Transverse colon (tissue), 4 donors: ENCODE measurements around the gene TRPM2.

Source experiments
- EP300 ChIP-seq: sonication (generic); formaldehyde crosslinking; IDR thresholded peaks from one replicate; pipeline ENCODE4 v1.6.1; 2017; ENCODE audit warnings: antibody characterized with exemption, low read depth
- POLR2A ChIP-seq: fragments of 450-650 bp; IDR thresholded peaks from one replicate; pipeline ENCODE4 v1.6.1; 2016; ENCODE audit warnings: antibody characterized with exemption, mild to moderate bottlenecking, moderate library complexity
- POLR2AphosphoS5 ChIP-seq, 3 donors: sonication (generic); formaldehyde crosslinking; IDR thresholded peaks; one replicate each; pipeline ENCODE4 v1.6.1; 2016; ENCODE audit warnings: antibody characterized with exemption in 3 of 3
- TF ChIP-seq, protein P1 (sequence below), 5 experiments: fragments of 200-600 bp in 3 of 5; fragments of 450-650 bp in 2 of 5; sonication (generic) in 3 of 5; IDR thresholded peaks; 1 replicate in 2 of 5; 2 replicates in 3 of 5; pipeline ENCODE4 v1.5.1; 2016 to 2017; ENCODE audit warnings: antibody characterized with exemption in 5 of 5, inconsistent platforms in 3 of 5, mild to moderate bottlenecking in 2 of 5, moderate library complexity in 1 of 5

- TF ChIP-seq POLR2A (no peak), POLR2AphosphoS5 (IDR thresholded peaks at IDR 0.05) (no peak), EP300 (no peak)
- TF ChIP-seq, protein P1, sequence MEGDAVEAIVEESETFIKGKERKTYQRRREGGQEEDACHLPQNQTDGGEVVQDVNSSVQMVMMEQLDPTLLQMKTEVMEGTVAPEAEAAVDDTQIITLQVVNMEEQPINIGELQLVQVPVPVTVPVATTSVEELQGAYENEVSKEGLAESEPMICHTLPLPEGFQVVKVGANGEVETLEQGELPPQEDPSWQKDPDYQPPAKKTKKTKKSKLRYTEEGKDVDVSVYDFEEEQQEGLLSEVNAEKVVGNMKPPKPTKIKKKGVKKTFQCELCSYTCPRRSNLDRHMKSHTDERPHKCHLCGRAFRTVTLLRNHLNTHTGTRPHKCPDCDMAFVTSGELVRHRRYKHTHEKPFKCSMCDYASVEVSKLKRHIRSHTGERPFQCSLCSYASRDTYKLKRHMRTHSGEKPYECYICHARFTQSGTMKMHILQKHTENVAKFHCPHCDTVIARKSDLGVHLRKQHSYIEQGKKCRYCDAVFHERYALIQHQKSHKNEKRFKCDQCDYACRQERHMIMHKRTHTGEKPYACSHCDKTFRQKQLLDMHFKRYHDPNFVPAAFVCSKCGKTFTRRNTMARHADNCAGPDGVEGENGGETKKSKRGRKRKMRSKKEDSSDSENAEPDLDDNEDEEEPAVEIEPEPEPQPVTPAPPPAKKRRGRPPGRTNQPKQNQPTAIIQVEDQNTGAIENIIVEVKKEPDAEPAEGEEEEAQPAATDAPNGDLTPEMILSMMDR (IDR thresholded peaks at IDR 0.05), result no peak
These were observed 22.2 kb upstream of the TRPM2 start for GRCh38 chr21:44331209-44331608.
